ENCODE data around the gene DGUOK.

The DGUOK gene

DNA sequence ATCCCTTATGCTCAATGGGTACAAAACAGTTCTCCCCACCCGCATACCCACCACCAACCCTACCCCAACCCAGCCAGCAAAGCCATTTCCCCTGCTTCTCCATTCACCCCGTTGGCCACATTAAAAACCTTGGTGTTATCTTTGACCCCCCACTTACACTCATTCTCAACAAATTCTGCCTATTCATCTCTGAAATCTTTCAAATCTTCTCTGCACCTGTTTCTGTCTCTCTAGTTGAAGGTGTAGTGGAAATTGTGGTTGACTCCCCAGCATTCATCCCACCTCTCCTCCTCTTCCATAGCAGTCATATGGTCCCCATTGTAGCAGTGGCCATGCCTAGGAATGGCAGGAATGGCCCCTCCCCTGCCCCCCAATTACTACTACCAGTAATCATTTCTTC lies 37.5 kb downstream of the DGUOK start:
- TF ChIP-seq, protein P1, sequence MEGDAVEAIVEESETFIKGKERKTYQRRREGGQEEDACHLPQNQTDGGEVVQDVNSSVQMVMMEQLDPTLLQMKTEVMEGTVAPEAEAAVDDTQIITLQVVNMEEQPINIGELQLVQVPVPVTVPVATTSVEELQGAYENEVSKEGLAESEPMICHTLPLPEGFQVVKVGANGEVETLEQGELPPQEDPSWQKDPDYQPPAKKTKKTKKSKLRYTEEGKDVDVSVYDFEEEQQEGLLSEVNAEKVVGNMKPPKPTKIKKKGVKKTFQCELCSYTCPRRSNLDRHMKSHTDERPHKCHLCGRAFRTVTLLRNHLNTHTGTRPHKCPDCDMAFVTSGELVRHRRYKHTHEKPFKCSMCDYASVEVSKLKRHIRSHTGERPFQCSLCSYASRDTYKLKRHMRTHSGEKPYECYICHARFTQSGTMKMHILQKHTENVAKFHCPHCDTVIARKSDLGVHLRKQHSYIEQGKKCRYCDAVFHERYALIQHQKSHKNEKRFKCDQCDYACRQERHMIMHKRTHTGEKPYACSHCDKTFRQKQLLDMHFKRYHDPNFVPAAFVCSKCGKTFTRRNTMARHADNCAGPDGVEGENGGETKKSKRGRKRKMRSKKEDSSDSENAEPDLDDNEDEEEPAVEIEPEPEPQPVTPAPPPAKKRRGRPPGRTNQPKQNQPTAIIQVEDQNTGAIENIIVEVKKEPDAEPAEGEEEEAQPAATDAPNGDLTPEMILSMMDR (conservative IDR thresholded peaks at IDR 0.05; ENCODE audit: low read depth, low read length): no peak
- DNase-seq (ENCODE audit: low read depth): no peak
- H3K4me3 ChIP-seq (ENCODE audit: low read length): no peak overlapping the region

DNA sequence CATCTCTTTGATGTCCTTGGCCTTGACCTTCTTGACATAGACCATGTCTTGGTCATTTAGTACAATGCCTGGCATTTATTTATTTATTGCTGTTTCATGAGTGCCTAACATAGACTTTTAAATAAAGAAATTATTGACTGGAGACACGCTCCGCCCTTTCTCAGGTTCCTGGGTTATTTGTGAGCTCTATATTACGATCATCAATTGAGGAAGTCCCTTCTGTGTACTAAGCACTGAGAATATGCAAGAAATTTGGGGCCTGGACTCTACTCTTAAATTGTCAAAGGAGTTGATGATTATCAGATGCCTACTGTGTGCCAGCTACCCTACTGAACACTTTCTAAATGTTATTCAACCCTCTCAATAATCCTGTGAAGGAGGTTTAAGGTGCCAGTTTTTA lies 38.4 kb downstream of the DGUOK start:
- TF ChIP-seq, protein P1 (conservative IDR thresholded peaks at IDR 0.05; ENCODE audit: low read depth, low read length): no peak
- no peak overlapping the region for H3K4me3 ChIP-seq (ENCODE audit: low read length)
- DNase-seq (ENCODE audit: low read depth): no peak

DNA sequence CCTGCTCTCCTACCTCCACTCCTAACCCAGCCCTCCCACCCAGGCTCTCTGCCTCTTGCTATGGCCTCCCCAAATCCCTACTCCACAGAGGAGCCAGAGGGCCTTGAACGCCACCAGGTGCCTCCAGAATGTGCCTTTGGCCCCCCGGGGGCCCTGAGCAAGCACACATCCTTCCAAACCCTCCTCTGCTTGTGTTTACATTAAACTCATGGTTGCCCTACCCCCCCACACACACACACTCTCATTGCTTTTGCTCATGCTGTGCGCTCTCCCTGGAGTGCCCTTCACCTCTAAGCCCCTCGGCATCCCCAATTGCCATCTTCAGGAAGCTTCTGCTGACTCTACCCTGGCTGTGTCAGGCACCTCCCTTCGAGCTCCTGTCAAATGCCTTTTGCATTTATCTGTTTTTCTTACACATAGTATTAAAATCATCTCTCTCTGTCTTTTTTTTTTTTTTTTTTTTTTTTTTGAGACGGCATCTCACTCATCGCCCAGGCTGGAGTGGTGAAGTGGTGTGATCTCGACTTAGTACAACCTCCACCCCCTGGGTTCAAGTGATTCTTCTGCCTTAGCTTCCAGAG lies 41.8 kb downstream of the DGUOK start:
- no peak overlapping the region for H3K4me3 ChIP-seq (ENCODE audit: low read length)
- DNase-seq (ENCODE audit: low read depth): no peak
- TF ChIP-seq, protein P1 (conservative IDR thresholded peaks at IDR 0.05; ENCODE audit: low read depth, low read length): no peak

DNA sequence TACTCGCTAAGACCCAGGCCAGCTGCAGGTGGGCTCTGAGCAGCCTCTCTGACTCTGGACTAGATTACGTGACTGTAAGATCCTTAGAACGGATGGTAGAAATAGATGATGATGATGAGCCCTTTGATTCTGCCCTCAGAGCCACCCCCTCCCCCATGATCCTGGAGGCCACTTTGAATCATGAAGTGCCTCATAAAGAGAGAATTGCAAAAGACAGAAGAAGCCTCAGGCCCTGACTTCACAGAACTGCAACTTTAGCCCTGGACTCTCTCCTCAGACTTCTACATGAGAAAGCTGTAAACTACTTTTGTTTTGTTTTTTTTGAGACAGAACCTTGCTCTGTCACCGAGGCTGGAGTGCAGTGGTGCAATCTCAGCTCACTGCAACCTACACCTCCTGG lies 42.7 kb downstream of the DGUOK start:
- DNase-seq (ENCODE audit: low read depth): no peak
- H3K4me3 ChIP-seq (ENCODE audit: low read length): no peak overlapping the region

DNA sequence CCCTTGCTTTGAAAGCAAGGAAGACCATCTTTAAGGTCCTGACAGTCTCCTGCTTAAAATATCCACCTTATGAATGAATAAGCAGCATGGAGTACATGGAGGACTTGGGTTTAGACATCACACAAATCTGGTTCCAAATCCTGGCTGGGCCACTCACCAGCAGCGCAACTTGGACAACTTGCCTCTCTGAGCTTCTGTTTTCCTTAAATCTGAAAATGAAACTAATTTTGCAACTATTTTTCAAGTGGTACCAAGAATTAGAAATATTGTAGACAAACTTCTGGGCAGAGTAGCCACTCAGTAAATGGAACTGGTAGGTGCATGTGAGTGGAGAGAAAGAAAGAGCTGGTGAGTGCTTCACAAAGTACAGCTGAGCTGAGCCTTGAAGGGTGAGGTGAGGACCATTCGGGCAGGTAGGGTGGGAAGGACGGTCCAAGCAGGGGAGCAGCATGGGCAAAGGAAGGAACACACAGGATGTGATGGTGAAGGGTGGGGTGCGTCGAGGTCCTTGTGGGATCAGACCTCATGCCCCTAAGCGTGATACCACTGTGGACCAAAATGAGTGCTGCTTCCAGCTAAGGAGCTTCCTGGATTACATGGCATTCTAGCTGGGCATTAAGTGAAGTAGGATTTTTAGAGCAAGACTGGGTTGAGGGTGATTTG lies 43.6 kb downstream of the DGUOK start:
- no peak overlapping the region for H3K4me3 ChIP-seq (ENCODE audit: low read length)
- no peak for DNase-seq (ENCODE audit: low read depth)
- TF ChIP-seq, protein P1 (conservative IDR thresholded peaks at IDR 0.05; ENCODE audit: low read depth, low read length): no peak

More for the DNA sequence above, 42.7 kb downstream of the DGUOK start:
- TF ChIP-seq, protein P1 (conservative IDR thresholded peaks at IDR 0.05; ENCODE audit: low read depth, low read length): no peak

DNA sequence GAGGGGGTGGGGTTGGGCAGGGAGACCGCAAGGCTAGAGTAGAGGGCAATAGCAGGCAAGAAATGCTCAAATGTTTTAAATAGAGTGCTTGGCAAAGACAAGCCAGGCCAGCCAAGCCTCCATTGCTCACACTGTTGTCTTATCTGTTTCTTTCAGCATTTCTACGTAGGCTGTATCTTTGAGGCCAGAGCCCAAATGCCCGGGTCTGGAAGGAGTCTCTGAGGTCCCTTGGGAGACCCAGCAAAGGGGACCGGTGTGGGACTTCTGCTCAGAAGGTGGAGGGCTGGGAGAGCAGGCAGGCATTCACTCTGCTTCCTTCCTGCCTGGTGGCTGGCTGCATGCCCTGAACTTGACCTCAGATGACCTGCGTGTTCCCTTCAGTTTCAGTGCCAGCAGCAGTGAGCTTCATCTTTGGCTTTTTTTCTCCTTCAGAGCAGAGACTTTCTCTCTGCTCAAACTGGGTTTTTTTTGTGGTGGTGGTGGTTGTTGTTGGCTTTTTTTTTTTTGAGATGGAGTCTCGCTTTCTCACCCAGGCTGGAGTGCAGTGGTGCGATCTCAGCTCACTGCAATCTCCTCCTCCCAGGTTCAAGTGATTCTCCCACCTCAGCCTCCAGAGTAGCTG lies 44.3 kb downstream of the DGUOK start:
- DNase-seq (ENCODE audit: low read depth): no peak
- TF ChIP-seq, protein P1 (conservative IDR thresholded peaks at IDR 0.05; ENCODE audit: low read depth, low read length): no peak
- no peak overlapping the region for H3K4me3 ChIP-seq (ENCODE audit: low read length)

DNA sequence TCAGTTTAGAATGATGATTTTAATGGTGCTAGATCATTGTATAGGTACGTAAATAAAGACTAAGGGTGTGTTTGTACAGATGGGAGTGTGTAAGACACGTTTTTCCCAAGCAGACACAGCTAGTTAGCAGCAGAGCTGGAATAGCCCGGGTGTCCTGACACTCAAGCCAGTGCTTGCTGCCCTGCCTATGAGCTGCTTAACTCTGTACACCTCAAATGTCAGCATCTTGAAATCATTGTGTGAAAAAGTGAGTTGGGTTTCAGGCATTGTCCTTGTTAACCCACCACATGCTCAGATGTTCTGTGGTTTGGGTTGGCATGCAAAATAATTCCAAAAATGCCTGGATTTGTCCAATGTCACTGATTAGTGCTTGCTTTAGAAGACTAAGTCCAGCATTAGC lies 45.0 kb downstream of the DGUOK start:
- no peak for DNase-seq (ENCODE audit: low read depth)
- TF ChIP-seq, protein P1 (conservative IDR thresholded peaks at IDR 0.05; ENCODE audit: low read depth, low read length): no peak
- no peak overlapping the region for H3K4me3 ChIP-seq (ENCODE audit: low read length)

Measured in retinal pigment epithelial cell (primary cell).